ENCODE data around the gene CASKIN1. TPM values are rescaled to one million over a fixed set of nuclear protein-coding genes. Genes with fewer than 3 reads are reported as not detected.

The CASKIN1 gene
- total RNA-seq, 2 donors from 2014 or later, result 0.77 to 11.3 TPM

GRCh38 chr16:2214719-2214968 is 18.2 kb upstream of the CASKIN1 start, which contains the start of gene PGP:
Gene PGP, minus strand, starts transcription at chr16:2214840. Its CDS starts 63 bp downstream, at chr16:2214777.
- H3K27ac Mint-ChIP-seq, result peak within 1 kb of the TSS; percentile 91

GRCh38 chr16:2213817-2214718 is 17.7 kb upstream of the CASKIN1 start:
- H3K36me3 Mint-ChIP-seq, result peaks cover 12 to 21% of the 10 kb centered on the region in 2 donors
- H3K27ac Mint-ChIP-seq, result peak overlapping the region; percentile 27 to 91
- H3K9me3 Mint-ChIP-seq, result no peaks in the 10 kb centered on the region
- ATAC-seq (no peak), DNase-seq (ENCODE audit: low spot score in 2 of 2) (no peak)

More at GRCh38 chr16:2214719-2214968, 18.2 kb upstream of the CASKIN1 start, which contains the start of gene PGP:
- H3K9me3 Mint-ChIP-seq, result no peaks in the 10 kb centered on the region
- H3K36me3 Mint-ChIP-seq, result peaks cover 12 to 21% of the 10 kb centered on the region in 2 donors
- DNase-seq (ENCODE audit: low spot score in 2 of 2), result no peak
- ATAC-seq, result peak; percentile 86 to 92

- peaks cover 16 to 25% of the 10 kb centered on the region in 2 donors for H3K36me3 Mint-ChIP-seq
- no peak for DNase-seq (ENCODE audit: low spot score in 2 of 2)
- no peaks in the 10 kb centered on the region for H3K9me3 Mint-ChIP-seq
- ATAC-seq, result no peak
- H3K27ac Mint-ChIP-seq, result peak overlapping the region; percentile 27 to 91
These were observed 16.2 kb upstream of the CASKIN1 start for GRCh38 chr16:2212362-2213324.

GRCh38 chr16:2211923-2212347 is 15.5 kb upstream of the CASKIN1 start:
- Mint-ChIP-seq H3K36me3 (peaks cover 22 to 29% of the 10 kb centered on the region in 2 donors), H3K27ac (peak overlapping the region in 1 of 2 donors; percentile 27), H3K9me3 (no peaks in the 10 kb centered on the region)
- DNase-seq (ENCODE audit: low spot score in 2 of 2) (no peak), ATAC-seq (no peak)

- ATAC-seq (no peak), DNase-seq (ENCODE audit: low spot score in 2 of 2) (no peak)
- peak within 1 kb of the TSS in 1 of 2 donors; percentile 27 for H3K27ac Mint-ChIP-seq
- H3K36me3 Mint-ChIP-seq, result peaks cover 22 to 36% of the 10 kb centered on the region in 2 donors
- no peaks in the 10 kb centered on the region for H3K9me3 Mint-ChIP-seq
These were observed 14.3 kb upstream of the CASKIN1 start, which contains the start of gene BRICD5 for GRCh38 chr16:2210386-2211365. Gene BRICD5, minus strand, starts transcription at chr16:2210863. Its CDS starts 30 bp downstream, at chr16:2210833.

GRCh38 chr16:2210009-2210332 is 13.6 kb upstream of the CASKIN1 start:
- Mint-ChIP-seq H3K36me3 (peaks cover 22 to 32% of the 10 kb centered on the region in 2 donors), H3K27ac (no peak overlapping the region), H3K9me3 (no peaks in the 10 kb centered on the region)
- ATAC-seq (no peak), DNase-seq (ENCODE audit: low spot score in 2 of 2) (no peak)

- Mint-ChIP-seq H3K9me3 (no peaks in the 10 kb centered on the region), H3K36me3 (peaks cover 22 to 32% of the 10 kb centered on the region in 2 donors), H3K27ac (no peak overlapping the region)
- DNase-seq (ENCODE audit: low spot score in 2 of 2), result no peak
- no peak for ATAC-seq
These were observed 13.0 kb upstream of the CASKIN1 start for GRCh38 chr16:2209258-2210008.

GRCh38 chr16:2208772-2209171 is 12.4 kb upstream of the CASKIN1 start:
- ATAC-seq (no peak), DNase-seq (ENCODE audit: low spot score in 2 of 2) (no peak)
- H3K36me3 Mint-ChIP-seq, result peaks cover 22 to 32% of the 10 kb centered on the region in 2 donors
- no peak overlapping the region for H3K27ac Mint-ChIP-seq
- no peaks in the 10 kb centered on the region for H3K9me3 Mint-ChIP-seq

- H3K36me3 Mint-ChIP-seq, result peaks cover 18 to 29% of the 10 kb centered on the region in 2 donors
- ATAC-seq (no peak), DNase-seq (ENCODE audit: low spot score in 2 of 2) (no peak)
- no peaks in the 10 kb centered on the region for H3K9me3 Mint-ChIP-seq
- H3K27ac Mint-ChIP-seq, result no peak overlapping the region
These were observed 11.9 kb upstream of the CASKIN1 start for GRCh38 chr16:2208308-2208707.

- peak overlapping the region in 1 of 2 donors; percentile 31 for H3K27ac Mint-ChIP-seq
- DNase-seq (ENCODE audit: low spot score in 2 of 2) (no peak), ATAC-seq (no peak)
- H3K9me3 Mint-ChIP-seq, result no peaks in the 10 kb centered on the region
- peaks cover 15 to 24% of the 10 kb centered on the region in 2 donors for H3K36me3 Mint-ChIP-seq
These were observed 11.5 kb upstream of the CASKIN1 start for GRCh38 chr16:2207872-2208271.

GRCh38 chr16:2206780-2207433 is 10.5 kb upstream of the CASKIN1 start:
- H3K27ac Mint-ChIP-seq, result peak overlapping the region in 1 of 2 donors; percentile 79
- no peaks in the 10 kb centered on the region for H3K9me3 Mint-ChIP-seq
- DNase-seq (ENCODE audit: low spot score in 2 of 2) (no peak), ATAC-seq (no peak)
- peaks cover 13 to 18% of the 10 kb centered on the region in 2 donors for H3K36me3 Mint-ChIP-seq

- Mint-ChIP-seq H3K9me3 (no peaks in the 10 kb centered on the region), H3K36me3 (peaks cover 10 to 15% of the 10 kb centered on the region in 2 donors), H3K27ac (peak overlapping the region; percentile 79 to 88)
- no peak for DNase-seq (ENCODE audit: low spot score in 2 of 2)
- ATAC-seq, result no peak
These were observed 10.0 kb upstream of the CASKIN1 start for GRCh38 chr16:2206420-2206779.

- ATAC-seq, result no peak
- Mint-ChIP-seq H3K36me3 (peaks cover 10 to 15% of the 10 kb centered on the region in 2 donors), H3K27ac (peak overlapping the region in 1 of 2 donors; percentile 79), H3K9me3 (no peaks in the 10 kb centered on the region)
- no peak for DNase-seq (ENCODE audit: low spot score in 2 of 2)
These were observed 9.5 kb upstream of the CASKIN1 start for GRCh38 chr16:2205967-2206313.

- peak; percentile 90 to 93 for DNase-seq (ENCODE audit: low spot score in 2 of 2)
- Mint-ChIP-seq H3K27ac (peak within 1 kb of the TSS; percentile 79 to 88), H3K36me3 (peaks cover 10 to 15% of the 10 kb centered on the region in 2 donors), H3K9me3 (no peaks in the 10 kb centered on the region)
- peak; percentile 79 to 84 for ATAC-seq
These were observed 8.9 kb upstream of the CASKIN1 start, which contains the start of gene MLST8 for GRCh38 chr16:2205104-2205966. Gene MLST8, plus strand, starts transcription at chr16:2205454. Its CDS starts 632 bp downstream, at chr16:2206086.
